Fibroblast of mammary gland (primary cell): ENCODE measurements around the gene STX4.

Experiments used
- DNase-seq: peaks from one replicate; pipeline ENCODE4 v3.0.0-alpha.2; 2010; ENCODE audit warnings: low read depth
- H3K4me3 ChIP-seq: 2 replicates; pipeline ENCODE4 v1.5.1; 2011; ENCODE audit warnings: low read depth, mild to moderate bottlenecking, low read length, moderate library complexity; ENCODE audit not compliant: control insufficient read depth
- TF ChIP-seq, protein P1 (sequence below): conservative IDR thresholded peaks from 2 replicates; pipeline ENCODE4 v1.5.1; 2011; ENCODE audit warnings: low read depth, low read length, inconsistent platforms; ENCODE audit not compliant: control insufficient read depth, insufficient read depth

The STX4 gene

DNA sequence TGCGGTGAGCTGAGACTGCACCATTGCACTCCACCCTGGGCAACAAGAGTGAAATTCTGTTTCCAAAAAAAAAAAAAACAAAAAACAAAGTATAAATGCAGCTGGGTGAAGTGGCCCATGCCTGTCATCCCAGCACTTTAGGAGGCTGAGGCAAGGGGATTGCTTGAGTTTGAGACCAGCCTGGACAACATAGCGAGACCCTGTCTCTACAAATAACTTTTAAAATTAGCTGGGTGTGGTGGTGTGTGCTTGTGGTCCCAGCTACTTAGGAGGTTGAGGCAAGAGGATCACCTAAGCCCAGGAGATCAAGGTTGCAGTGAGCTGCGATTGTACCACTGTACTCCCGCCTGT lies 10.1 kb upstream of the STX4 start:
- no peak for DNase-seq
- H3K4me3 ChIP-seq = no peak overlapping the region
- TF ChIP-seq, protein P1, sequence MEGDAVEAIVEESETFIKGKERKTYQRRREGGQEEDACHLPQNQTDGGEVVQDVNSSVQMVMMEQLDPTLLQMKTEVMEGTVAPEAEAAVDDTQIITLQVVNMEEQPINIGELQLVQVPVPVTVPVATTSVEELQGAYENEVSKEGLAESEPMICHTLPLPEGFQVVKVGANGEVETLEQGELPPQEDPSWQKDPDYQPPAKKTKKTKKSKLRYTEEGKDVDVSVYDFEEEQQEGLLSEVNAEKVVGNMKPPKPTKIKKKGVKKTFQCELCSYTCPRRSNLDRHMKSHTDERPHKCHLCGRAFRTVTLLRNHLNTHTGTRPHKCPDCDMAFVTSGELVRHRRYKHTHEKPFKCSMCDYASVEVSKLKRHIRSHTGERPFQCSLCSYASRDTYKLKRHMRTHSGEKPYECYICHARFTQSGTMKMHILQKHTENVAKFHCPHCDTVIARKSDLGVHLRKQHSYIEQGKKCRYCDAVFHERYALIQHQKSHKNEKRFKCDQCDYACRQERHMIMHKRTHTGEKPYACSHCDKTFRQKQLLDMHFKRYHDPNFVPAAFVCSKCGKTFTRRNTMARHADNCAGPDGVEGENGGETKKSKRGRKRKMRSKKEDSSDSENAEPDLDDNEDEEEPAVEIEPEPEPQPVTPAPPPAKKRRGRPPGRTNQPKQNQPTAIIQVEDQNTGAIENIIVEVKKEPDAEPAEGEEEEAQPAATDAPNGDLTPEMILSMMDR = no peak

DNA sequence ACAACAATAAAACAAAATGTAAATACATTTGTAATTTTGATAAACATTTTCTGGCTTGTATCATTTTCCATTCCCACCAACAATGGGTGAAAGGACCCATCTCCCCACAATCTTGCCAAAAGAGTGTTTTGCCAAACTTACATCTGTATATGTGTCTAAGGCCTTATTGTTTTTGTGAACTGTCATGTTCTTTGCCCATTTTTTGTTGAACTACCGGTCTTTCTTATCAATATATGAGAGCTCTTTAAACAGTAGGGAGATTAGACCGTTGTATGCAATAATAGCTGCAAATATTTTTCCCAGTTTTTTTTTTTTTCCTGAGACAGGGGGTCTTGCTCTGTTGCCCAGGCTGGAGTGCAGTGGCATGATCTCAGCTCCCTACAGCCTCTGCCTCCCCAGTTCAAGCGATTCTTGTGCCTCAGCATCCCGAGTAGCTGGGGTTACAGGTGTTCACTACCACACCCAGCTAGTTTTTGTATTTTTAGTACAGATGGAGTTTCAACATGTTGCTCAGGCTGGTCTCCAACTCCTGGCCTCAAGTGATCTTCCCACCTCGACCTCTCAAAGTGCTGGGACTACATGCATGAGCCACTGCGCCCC lies 9.6 kb upstream of the STX4 start:
- TF ChIP-seq, protein P1 = no peak
- H3K4me3 ChIP-seq = no peak overlapping the region
- no peak for DNase-seq

DNA sequence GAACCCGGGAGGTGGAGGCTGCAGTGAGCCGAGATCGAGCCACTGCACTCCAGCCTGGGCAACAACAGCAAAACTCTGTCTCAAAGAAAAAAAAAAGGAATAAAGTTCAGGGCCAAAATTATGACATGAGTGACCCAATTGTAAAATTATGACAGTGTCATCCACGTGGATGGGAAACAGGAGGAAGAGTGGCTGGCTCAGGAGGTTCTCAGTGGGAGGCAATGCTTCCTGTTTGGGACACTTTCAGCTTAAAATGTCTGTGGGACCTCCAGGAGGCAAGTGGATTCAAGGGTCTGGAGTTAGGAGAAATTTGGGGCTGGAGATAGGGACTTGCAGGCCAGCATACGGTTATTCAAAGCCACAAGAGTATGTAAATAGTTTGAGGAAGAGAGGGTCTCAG lies 8.0 kb upstream of the STX4 start:
- TF ChIP-seq, protein P1 = no peak
- no peak for DNase-seq
- no peak overlapping the region for H3K4me3 ChIP-seq

DNA sequence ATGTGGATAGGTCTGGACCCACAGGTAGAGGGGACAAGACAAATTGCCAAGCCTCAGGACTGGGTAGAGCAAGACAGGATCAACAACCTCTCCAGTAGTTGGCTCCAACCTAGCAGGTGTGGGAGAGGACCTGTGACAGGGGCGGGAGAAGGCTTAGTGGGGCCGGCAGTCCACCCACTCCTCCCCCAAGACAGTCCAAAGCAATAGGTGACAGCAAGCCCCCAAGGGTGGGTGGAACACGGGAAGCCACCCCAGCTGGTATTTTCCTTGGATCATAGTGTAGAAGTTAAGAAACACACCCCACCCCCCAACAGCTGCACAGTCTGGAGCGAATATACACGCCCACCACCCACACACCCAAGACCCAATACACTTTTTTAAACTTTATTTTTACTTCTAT lies 4.1 kb upstream of the STX4 start:
- DNase-seq = no peak
- no peak overlapping the region for H3K4me3 ChIP-seq
- TF ChIP-seq, protein P1 = no peak

DNA sequence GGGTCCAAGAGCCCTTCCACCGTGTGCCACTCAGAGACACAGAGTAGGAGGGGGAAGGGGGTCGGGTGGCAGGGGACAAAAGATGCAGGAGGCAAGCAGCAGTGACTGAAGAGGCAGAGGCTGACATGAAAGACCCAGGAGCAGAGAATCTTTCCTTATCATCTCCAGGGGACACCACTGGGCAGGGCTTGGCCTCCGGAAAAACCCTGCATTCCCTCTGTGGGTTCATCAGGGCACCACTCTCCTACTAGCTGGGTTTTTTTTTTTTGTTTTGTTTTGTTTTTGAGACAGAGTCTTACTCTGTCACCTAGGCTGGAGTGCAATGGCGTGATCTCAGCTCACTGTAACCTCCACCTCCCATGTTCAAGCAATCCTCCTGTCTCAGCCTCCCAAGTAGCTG lies 2.1 kb upstream of the STX4 start:
- no peak for DNase-seq
- TF ChIP-seq, protein P1 = no peak
- no peak overlapping the region for H3K4me3 ChIP-seq

DNA sequence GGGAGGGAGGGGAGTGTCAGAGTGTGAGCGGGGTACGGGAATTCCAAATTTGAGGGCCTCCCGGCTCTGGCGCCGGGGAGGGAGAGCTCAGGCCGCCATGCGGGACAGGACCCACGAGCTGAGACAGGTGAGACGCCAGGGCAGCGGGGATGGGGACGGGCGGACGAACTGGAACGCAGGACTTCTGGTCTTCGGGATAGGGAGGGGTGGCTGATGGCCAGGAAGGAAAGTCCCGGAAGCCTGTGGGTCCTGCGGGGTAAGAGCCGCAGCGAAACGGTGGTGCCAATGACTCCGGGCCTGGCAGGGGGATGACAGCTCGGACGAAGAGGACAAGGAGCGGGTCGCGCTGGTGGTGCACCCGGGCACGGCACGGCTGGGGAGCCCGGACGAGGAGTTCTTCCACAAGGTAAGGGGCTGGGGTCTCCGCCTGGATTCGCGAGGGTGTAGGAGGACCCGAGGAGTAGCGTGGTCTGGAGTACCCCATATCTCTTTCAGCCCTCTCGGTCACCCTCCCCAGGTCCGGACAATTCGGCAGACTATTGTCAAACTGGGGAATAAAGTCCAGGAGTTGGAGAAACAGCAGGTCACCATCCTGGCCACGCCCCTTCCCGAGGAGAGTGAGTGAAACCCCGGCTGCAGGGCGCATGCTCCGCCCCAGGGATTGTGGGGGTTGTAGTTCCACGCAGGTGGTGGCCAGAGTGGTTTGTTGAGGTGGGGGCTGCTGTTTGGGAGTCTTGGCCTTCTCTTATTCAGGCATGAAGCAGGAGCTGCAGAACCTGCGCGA lies 543 bp downstream of the STX4 start:
- TF ChIP-seq, protein P1 = no peak
- peak overlapping the region; percentile 99 for H3K4me3 ChIP-seq
- DNase-seq = peak; percentile 75
